ENCODE measurements around the gene ZFYVE28. TPM values are rescaled to one million over a fixed set of nuclear protein-coding genes. Genes with fewer than 3 reads are reported as not detected.

Gene ZFYVE28
- total RNA-seq, 1 donor from 2014 or later = 0.39 TPM

DNA sequence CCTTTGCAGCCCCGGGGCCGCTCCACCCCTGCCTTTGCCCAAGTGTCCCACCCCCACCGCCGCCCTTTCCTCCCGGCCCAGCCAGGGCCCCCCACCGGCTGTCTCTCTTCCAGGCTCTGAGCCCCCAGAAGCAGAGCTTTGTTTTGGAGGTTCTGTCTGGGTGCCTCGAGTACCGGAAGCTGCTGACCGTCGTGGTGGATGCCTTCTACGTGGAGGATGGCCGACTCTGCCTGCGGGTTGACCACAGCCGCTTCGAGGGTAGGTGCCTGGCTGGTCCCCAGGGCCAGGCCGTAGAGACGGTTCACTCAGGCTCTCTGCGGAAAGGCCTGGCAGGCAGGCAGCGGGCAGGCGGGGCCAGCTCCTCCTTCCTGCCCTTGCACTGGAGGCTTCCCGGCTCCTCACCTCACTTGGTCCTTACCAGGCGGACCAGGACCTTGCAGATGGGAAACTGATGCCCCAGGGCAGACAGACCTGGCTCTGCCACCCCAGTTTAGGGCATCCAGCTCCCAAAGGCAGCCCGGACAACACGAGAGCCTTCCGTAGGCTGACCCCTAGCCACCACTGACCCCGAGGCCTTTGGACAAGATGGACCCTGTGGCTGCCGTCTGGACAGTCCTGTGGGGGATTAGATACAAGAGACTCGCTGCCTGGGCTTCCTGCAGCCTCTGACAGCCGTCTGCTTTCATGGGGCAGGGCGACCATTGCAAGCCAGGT lies 18.5 kb upstream of the ZFYVE28 start:
- Histone ChIP-seq H3K27ac (no peak overlapping the region), H3K9ac (no peak overlapping the region), H3K27me3 (no peaks in the 10 kb centered on the region), H4K20me1 (ENCODE audit: low read depth) (no peaks in the 10 kb centered on the region), H3K4me2 (no peak overlapping the region), H3K4me3 (no peak overlapping the region), H3K4me1 (peaks cover 4% of the 10 kb centered on the region), H3K79me2 (ENCODE audit: low read depth) (no peaks in the 10 kb centered on the region), H2AFZ (replicated peaks) (peak overlapping the region; percentile 34), H3F3A (ENCODE audit: low read depth) (no peaks in the 10 kb centered on the region), H3K36me3 (no peaks in the 10 kb centered on the region), H3K9me3 (ENCODE audit: low read depth) (no peaks in the 10 kb centered on the region)
- Mint-ChIP-seq H3K4me3 (no peak overlapping the region), H3K4me1 (peaks cover 3% of the 10 kb centered on the region), H3K27me3 (ENCODE audit: insufficient read depth, low read depth) (peaks cover 3% of the 10 kb centered on the region), H3K9me3 (no peaks in the 10 kb centered on the region), H3K27ac (no peak overlapping the region), H3K36me3 (no peaks in the 10 kb centered on the region)
- DNase-seq (ENCODE audit: low spot score) = no peak
- TF ChIP-seq, protein P1, sequence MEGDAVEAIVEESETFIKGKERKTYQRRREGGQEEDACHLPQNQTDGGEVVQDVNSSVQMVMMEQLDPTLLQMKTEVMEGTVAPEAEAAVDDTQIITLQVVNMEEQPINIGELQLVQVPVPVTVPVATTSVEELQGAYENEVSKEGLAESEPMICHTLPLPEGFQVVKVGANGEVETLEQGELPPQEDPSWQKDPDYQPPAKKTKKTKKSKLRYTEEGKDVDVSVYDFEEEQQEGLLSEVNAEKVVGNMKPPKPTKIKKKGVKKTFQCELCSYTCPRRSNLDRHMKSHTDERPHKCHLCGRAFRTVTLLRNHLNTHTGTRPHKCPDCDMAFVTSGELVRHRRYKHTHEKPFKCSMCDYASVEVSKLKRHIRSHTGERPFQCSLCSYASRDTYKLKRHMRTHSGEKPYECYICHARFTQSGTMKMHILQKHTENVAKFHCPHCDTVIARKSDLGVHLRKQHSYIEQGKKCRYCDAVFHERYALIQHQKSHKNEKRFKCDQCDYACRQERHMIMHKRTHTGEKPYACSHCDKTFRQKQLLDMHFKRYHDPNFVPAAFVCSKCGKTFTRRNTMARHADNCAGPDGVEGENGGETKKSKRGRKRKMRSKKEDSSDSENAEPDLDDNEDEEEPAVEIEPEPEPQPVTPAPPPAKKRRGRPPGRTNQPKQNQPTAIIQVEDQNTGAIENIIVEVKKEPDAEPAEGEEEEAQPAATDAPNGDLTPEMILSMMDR (IDR thresholded peaks at IDR 0.05) = no peak
- TF ChIP-seq EZH2phosphoT487 (IDR thresholded peaks at IDR 0.05) = no peak
- TF ChIP-seq EZH2 (IDR thresholded peaks at IDR 0.05) = no peak

DNA sequence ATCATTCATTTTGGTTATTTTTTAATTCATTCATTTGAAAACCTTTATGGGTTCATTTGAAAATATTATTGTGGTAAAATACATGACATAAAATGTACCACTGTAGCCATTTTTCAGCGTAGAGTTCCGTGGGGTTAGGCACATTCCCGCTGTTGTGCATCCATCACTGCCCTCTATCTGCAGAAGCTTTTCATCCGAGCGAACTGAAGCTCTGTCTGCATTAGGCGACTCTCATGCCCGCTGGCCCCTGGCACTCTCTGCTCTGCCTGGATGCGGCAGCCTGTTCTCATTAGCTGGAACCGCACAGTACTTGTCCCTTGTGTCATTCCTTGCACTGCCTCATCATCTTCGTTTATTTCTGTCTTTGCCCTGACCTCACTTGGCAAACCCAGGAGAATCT lies 17.9 kb upstream of the ZFYVE28 start:
- no peaks in the 10 kb centered on the region for H3K36me3 Mint-ChIP-seq
- no peak overlapping the region for H3K4me2 ChIP-seq
- H3K9ac ChIP-seq = no peak overlapping the region
- no peaks in the 10 kb centered on the region for H3K36me3 ChIP-seq
- DNase-seq (ENCODE audit: low spot score) = no peak
- peaks cover 3% of the 10 kb centered on the region for H3K4me1 Mint-ChIP-seq
- peaks cover 4% of the 10 kb centered on the region for H3K4me1 ChIP-seq
- H3F3A ChIP-seq (ENCODE audit: low read depth) = no peaks in the 10 kb centered on the region
- no peak overlapping the region for H2AFZ ChIP-seq (replicated peaks)
- H3K79me2 ChIP-seq (ENCODE audit: low read depth) = no peaks in the 10 kb centered on the region
- peak overlapping the region; percentile 74 for H3K27ac Mint-ChIP-seq
- no peaks in the 10 kb centered on the region for H4K20me1 ChIP-seq (ENCODE audit: low read depth)
- no peaks in the 10 kb centered on the region for H3K27me3 ChIP-seq
- peaks cover 4% of the 10 kb centered on the region for H3K27me3 Mint-ChIP-seq (ENCODE audit: insufficient read depth, low read depth)
- no peaks in the 10 kb centered on the region for H3K9me3 Mint-ChIP-seq
- no peaks in the 10 kb centered on the region for H3K9me3 ChIP-seq (ENCODE audit: low read depth)
- no peak overlapping the region for H3K4me3 Mint-ChIP-seq
- TF ChIP-seq, protein P1 (IDR thresholded peaks at IDR 0.05) = no peak
- no peak for TF ChIP-seq EZH2phosphoT487 (IDR thresholded peaks at IDR 0.05)
- TF ChIP-seq EZH2 (IDR thresholded peaks at IDR 0.05) = no peak
- H3K27ac ChIP-seq = no peak overlapping the region
- no peak overlapping the region for H3K4me3 ChIP-seq

DNA sequence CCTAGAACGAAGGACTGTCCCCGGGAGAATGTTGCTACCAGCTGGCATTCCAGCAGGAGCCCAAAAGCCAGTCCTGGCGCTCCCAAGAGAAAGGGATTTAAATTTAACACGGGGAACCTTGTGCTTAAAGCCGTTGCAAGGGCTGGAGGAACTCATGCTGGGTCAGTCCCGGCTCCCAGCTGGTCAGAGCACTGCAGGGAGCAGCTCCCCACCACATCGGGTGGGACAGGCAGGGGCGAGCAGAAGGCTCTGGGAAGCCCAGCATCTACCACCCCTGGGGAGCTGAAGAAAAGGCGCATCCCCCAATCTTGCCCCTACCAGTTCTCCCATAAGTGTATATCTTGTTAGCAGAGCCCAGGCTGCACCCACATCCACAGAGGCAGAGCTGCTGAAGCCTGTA lies 16.0 kb upstream of the ZFYVE28 start:
- Histone ChIP-seq H3K27ac (no peak overlapping the region), H2AFZ (replicated peaks) (peak overlapping the region; percentile 57), H3K4me1 (peaks cover 4% of the 10 kb centered on the region), H3F3A (ENCODE audit: low read depth) (no peaks in the 10 kb centered on the region), H3K9ac (no peak overlapping the region), H3K36me3 (no peaks in the 10 kb centered on the region), H3K79me2 (ENCODE audit: low read depth) (no peaks in the 10 kb centered on the region), H3K4me3 (no peak overlapping the region), H3K9me3 (ENCODE audit: low read depth) (no peaks in the 10 kb centered on the region), H3K27me3 (no peaks in the 10 kb centered on the region), H4K20me1 (ENCODE audit: low read depth) (no peaks in the 10 kb centered on the region), H3K4me2 (peak overlapping the region; percentile 4)
- Mint-ChIP-seq H3K4me3 (no peak overlapping the region), H3K4me1 (peaks cover 1% of the 10 kb centered on the region), H3K27ac (no peak overlapping the region), H3K27me3 (ENCODE audit: insufficient read depth, low read depth) (peaks cover 8% of the 10 kb centered on the region), H3K9me3 (no peaks in the 10 kb centered on the region), H3K36me3 (no peaks in the 10 kb centered on the region)
- DNase-seq (ENCODE audit: low spot score) = no peak
- TF ChIP-seq EZH2phosphoT487 (IDR thresholded peaks at IDR 0.05) (no peak), EZH2 (IDR thresholded peaks at IDR 0.05) (no peak)
- TF ChIP-seq, protein P1 (IDR thresholded peaks at IDR 0.05) = no peak
